ENCODE measurements around the gene TAGLN2.

The TAGLN2 gene

GRCh38 chr1:159938211-159938852, 13.0 kb upstream of the TAGLN2 start:
- in situ Hi-C loops (cut with HindIII; ENCODE audit: low pct_unique_long_range_greater_than_20kb, low sequenced_read_pairs) = no loop called here
- DNase-seq (ENCODE audit: low read depth in 1 of 2, low spot score in 1 of 2) = no peak
- TF ChIP-seq JUND (IDR thresholded peaks at IDR 0.05; ENCODE audit: low read depth) = no peak

DNA sequence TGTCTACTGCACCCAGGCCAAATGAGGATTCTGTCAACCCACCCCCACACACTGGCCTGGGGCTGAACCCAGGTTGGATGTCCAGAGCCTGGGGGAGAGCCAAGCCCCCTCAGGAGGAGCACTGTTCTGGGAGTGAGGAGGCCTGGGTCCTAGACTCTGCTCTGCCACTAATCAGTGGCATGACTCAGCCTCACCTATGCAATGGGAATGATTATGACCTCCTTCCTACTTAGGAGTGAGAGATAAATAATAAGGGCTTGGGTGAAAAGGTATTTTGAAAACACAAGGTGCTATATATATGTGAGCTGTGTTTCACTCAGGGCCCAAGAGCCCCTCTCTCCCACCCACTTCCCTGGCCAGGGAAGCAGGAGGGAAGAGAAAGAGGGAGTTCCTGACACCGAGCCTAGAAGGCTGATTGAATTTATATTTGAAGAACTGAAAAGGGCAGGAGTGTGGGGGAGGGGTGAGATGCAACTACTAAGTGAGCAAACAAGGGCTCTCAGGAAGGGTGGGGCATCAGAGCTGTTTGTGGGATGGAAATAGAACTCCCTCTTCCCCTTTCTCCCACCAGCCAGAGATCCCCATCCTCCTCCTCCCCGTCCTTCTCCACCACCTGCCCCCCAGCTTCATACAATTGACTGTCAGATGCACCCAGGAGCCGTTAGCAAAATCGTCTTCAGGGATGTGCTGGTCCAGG, 11.9 kb upstream of the TAGLN2 start:
- TF ChIP-seq JUND (IDR thresholded peaks at IDR 0.05; ENCODE audit: low read depth) = no peak
- DNase-seq (ENCODE audit: low read depth in 1 of 2, low spot score in 1 of 2) = no peak
- in situ Hi-C loops (cut with HindIII; ENCODE audit: low pct_unique_long_range_greater_than_20kb, low sequenced_read_pairs) = no loop called here

- in situ Hi-C loops (cut with HindIII; ENCODE audit: low pct_unique_long_range_greater_than_20kb, low sequenced_read_pairs) = no loop called here
These were observed 11.1 kb upstream of the TAGLN2 start for GRCh38 chr1:159936273-159936904.

DNA sequence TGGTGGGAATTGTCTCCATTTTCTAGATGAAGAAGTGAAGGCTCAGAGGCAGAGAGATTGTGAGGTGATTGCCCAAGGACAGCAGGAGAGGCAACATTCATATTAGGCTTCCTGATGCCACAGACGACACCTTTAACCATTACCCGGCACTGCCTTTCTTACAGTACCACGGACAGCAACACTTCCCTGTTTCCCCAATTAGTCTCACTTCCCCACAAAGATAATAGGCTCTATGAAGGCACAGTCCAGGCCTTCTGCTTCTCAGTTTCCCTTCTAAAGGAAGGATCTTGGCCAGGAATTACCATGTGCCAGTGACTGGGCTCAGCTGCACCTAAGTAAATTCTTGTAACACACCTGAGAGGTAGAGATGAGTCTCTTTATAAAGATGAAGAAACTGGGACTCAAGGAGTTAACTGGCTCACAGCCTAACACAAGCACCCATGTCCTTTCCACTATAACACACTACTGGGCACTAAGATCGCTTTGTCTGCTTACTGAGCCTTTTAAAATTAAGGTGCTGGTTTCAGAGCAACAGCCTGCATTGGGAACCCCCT, 10.5 kb upstream of the TAGLN2 start:
- no peak for TF ChIP-seq JUND (IDR thresholded peaks at IDR 0.05; ENCODE audit: low read depth)
- peak in 1 of 2 experiments; percentile 67 for DNase-seq (ENCODE audit: low read depth in 1 of 2, low spot score in 1 of 2)
- in situ Hi-C loops (cut with HindIII; ENCODE audit: low pct_unique_long_range_greater_than_20kb, low sequenced_read_pairs) = no loop called here

More at GRCh38 chr1:159936273-159936904, 11.1 kb upstream of the TAGLN2 start:
- peak; percentile 73 to 81 for DNase-seq (ENCODE audit: low read depth in 1 of 2, low spot score in 1 of 2)
- TF ChIP-seq JUND (IDR thresholded peaks at IDR 0.05; ENCODE audit: low read depth) = no peak

- no peak for DNase-seq (ENCODE audit: low read depth in 1 of 2, low spot score in 1 of 2)
- no peak for TF ChIP-seq JUND (IDR thresholded peaks at IDR 0.05; ENCODE audit: low read depth)
- in situ Hi-C loops (cut with HindIII; ENCODE audit: low pct_unique_long_range_greater_than_20kb, low sequenced_read_pairs) = no loop called here
These were observed 10.0 kb upstream of the TAGLN2 start for GRCh38 chr1:159935305-159935704.

DNA sequence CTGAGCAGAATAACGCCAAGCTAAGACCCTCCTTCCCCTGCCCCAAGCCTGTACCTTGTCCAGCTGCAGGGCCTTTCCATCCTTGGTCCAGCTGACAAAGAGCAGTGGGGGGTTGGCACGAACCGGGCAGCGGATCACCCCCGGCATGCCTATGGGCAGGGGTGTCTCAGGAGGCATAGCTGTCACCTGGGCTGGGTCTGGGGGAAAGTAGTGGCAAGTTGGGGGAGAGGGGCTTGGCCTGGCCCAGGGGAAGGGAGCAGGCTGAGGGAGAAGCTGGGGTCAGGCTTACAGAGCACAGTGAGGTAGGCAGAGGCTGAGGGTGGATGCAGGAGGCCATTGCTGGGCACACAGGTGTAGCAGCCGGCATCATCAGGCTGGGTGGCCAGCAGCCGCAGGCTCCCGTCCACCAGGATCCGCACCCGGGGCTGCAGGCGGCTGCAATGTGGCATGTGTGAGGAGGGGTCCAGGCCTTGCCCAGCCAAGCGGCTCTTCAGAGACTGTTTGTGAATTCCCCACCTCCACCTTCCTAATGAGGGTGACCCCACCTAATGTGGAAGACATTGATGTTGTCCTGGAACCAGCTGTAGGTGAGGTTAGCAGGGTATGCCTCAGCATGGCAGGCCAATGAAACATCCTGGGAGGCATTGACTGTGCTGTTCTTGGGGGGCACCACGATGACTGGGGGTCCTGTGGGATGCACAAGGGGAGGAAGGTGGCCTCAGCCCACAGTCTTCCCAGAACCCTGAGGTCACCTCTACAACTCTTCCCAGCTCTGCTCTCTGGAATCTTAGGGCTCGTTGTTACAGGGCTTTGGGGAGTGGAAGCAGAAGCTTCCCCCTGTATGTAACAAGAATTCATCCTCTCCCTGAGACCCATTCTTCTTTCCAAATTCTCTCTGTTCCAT, 9.1 kb upstream of the TAGLN2 start:
- no peak for DNase-seq (ENCODE audit: low read depth in 1 of 2, low spot score in 1 of 2)
- in situ Hi-C loops (cut with HindIII; ENCODE audit: low pct_unique_long_range_greater_than_20kb, low sequenced_read_pairs) = no loop called here
- no peak for TF ChIP-seq JUND (IDR thresholded peaks at IDR 0.05; ENCODE audit: low read depth)

DNA sequence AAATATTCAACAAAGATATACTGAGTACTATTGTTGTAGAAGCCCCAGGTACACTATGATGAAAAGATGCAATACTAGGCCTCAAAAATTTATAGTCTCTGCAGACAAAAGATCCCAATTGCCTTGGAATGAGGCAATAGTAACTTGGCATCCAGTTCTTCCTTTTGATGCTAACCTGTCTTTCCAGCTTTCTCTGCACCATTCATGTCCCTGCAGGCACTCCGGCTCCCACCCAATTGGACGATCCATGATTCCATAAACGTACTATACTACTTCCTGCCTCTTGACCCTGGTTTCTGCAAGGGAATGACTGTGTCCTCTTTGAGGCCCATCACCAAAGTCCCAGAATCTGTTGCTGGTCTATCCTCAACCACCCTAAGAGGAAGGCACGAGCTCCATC, 8.0 kb upstream of the TAGLN2 start:
- in situ Hi-C loops (cut with HindIII; ENCODE audit: low pct_unique_long_range_greater_than_20kb, low sequenced_read_pairs) = no loop called here
- no peak for TF ChIP-seq JUND (IDR thresholded peaks at IDR 0.05; ENCODE audit: low read depth)

GRCh38 chr1:159932296-159933285, 7.3 kb upstream of the TAGLN2 start:
- no peak for DNase-seq (ENCODE audit: low read depth in 1 of 2, low spot score in 1 of 2)
- TF ChIP-seq JUND (IDR thresholded peaks at IDR 0.05; ENCODE audit: low read depth) = no peak
- in situ Hi-C loops (cut with HindIII; ENCODE audit: low pct_unique_long_range_greater_than_20kb, low sequenced_read_pairs) = no loop called here

More for the DNA sequence above, 8.0 kb upstream of the TAGLN2 start:
- peak in 1 of 2 experiments; percentile 84 for DNase-seq (ENCODE audit: low read depth in 1 of 2, low spot score in 1 of 2)

GRCh38 chr1:159931795-159932173, 6.5 kb upstream of the TAGLN2 start:
- no peak for DNase-seq (ENCODE audit: low read depth in 1 of 2, low spot score in 1 of 2)
- no peak for TF ChIP-seq JUND (IDR thresholded peaks at IDR 0.05; ENCODE audit: low read depth)
- in situ Hi-C loops (cut with HindIII; ENCODE audit: low pct_unique_long_range_greater_than_20kb, low sequenced_read_pairs) = no loop called here

GRCh38 chr1:159931101-159931794, 5.9 kb upstream of the TAGLN2 start:
- TF ChIP-seq JUND (IDR thresholded peaks at IDR 0.05; ENCODE audit: low read depth) = no peak
- in situ Hi-C loops (cut with HindIII; ENCODE audit: low pct_unique_long_range_greater_than_20kb, low sequenced_read_pairs) = no loop called here
- DNase-seq (ENCODE audit: low read depth in 1 of 2, low spot score in 1 of 2) = no peak

- TF ChIP-seq JUND (IDR thresholded peaks at IDR 0.05; ENCODE audit: low read depth) = no peak
- no peak for DNase-seq (ENCODE audit: low read depth in 1 of 2, low spot score in 1 of 2)
- in situ Hi-C loops (cut with HindIII; ENCODE audit: low pct_unique_long_range_greater_than_20kb, low sequenced_read_pairs) = no loop called here
These were observed 5.3 kb upstream of the TAGLN2 start for GRCh38 chr1:159930634-159931033.
